IMR-90 (cell line): ENCODE data around the gene TMSB10. TPM values are rescaled to one million over a fixed set of nuclear protein-coding genes. Genes with fewer than 3 reads are reported as not detected.

Source experiments
- ATAC-seq: fragments of 200-7000 bp; cut with Tn5 transposase; 2 replicates; pipeline ENCODE4 v1.9.1; 2020; ENCODE audit warnings: low read depth, mild to moderate bottlenecking, moderate library complexity
- BruUV-seq: library from RNA; stranded (reverse); fragments of 400-500 nt; replicated peaks from 2 replicates; lab custom pipeline; 2021; lab: Mats Ljungman, UMichigan
- CTCF ChIA-PET: fragments of 300-600 bp; formaldehyde crosslinking; extraction: SDS; loops from one replicate; lab custom pipeline; 2021; ENCODE audit warnings: antibody characterized with exemption; lab: Yijun Ruan, JAX
- POLR2A ChIA-PET: fragments of 300-600 bp; sonication (Branson Sonifier 250); formaldehyde crosslinking; loops from one replicate; lab custom pipeline; 2022; ENCODE audit warnings: antibody characterized with exemption; ENCODE audit not compliant: unreplicated experiment; lab: Charles Lee
- DNase-seq: peaks from one replicate; pipeline ENCODE4 v3.0.0; 2013
- H2AFZ ChIP-seq: replicated peaks from 2 replicates; pipeline ENCODE3; 2013; ENCODE audit warnings: low read length, mild to moderate bottlenecking; ENCODE audit not compliant: poor library complexity
- H2AK5ac ChIP-seq: 2 replicates; pipeline ENCODE4 v1.6.1; 2013; ENCODE audit warnings: low read depth, low read length, inconsistent platforms
- H2AK9ac ChIP-seq: replicated peaks from 2 replicates; pipeline ENCODE3; 2013; ENCODE audit warnings: mild to moderate bottlenecking, low read depth, low read length, moderate library complexity; ENCODE audit not compliant: poor library complexity
- H2BK120ac ChIP-seq: 2 replicates; pipeline ENCODE4 v1.6.1; 2013; ENCODE audit warnings: low read depth, low read length, inconsistent platforms
- H2BK15ac ChIP-seq: 3 replicates; pipeline ENCODE4 v1.6.1; 2013; ENCODE audit warnings: low read depth, low read length, inconsistent platforms
- H2BK20ac ChIP-seq: 2 replicates; pipeline ENCODE4 v1.6.1; 2013; ENCODE audit warnings: low read depth, mild to moderate bottlenecking, inconsistent platforms, low read length, moderate library complexity
- H2BK5ac ChIP-seq: 2 replicates; pipeline ENCODE4 v1.6.1; 2013; ENCODE audit warnings: mild to moderate bottlenecking, low read depth, low read length, inconsistent platforms; ENCODE audit not compliant: poor library complexity, severe bottlenecking
- H3K14ac ChIP-seq: replicated peaks from 2 replicates; pipeline ENCODE4 v1.6.1; 2013; ENCODE audit warnings: low read depth, low read length, inconsistent platforms
- H3K18ac ChIP-seq: 2 replicates; pipeline ENCODE4 v1.6.1; 2013; ENCODE audit warnings: low read depth, low read length, control low read depth
- H3K23ac ChIP-seq: 2 replicates; pipeline ENCODE4 v1.6.1; 2013; ENCODE audit warnings: low read depth, low read length, inconsistent platforms
- H3K27ac ChIP-seq: 2 replicates; pipeline ENCODE4 v1.5.1; 2013; ENCODE audit warnings: mild to moderate bottlenecking, control low read depth, low read length; ENCODE audit not compliant: insufficient read depth
- H3K27me3 ChIP-seq: 2 replicates; pipeline ENCODE4 v1.6.1; 2013; ENCODE audit warnings: low read length; ENCODE audit not compliant: control insufficient read depth, insufficient read depth
- H3K36me3 ChIP-seq: 2 replicates; pipeline ENCODE4 v1.6.1; 2013; ENCODE audit warnings: low read length, mixed read lengths; ENCODE audit not compliant: control insufficient read depth, insufficient read depth
- H3K4ac ChIP-seq: 2 replicates; pipeline ENCODE4 v1.6.1; 2013; ENCODE audit warnings: low read depth, low read length, inconsistent platforms
- H3K4me1 ChIP-seq: 2 replicates; pipeline ENCODE4 v1.6.1; 2013; ENCODE audit warnings: low read length, mixed read lengths; ENCODE audit not compliant: control insufficient read depth, insufficient read depth
- H3K4me2 ChIP-seq: 2 replicates; pipeline ENCODE4 v1.6.1; 2013; ENCODE audit warnings: low read depth, mild to moderate bottlenecking, control low read depth, low read length, moderate library complexity
- H3K4me3 ChIP-seq: 2 replicates; pipeline ENCODE4 v1.5.1; 2013; ENCODE audit warnings: low read depth, mild to moderate bottlenecking, control low read depth, low read length, moderate library complexity; ENCODE audit not compliant: insufficient read depth
- H3K56ac ChIP-seq: 2 replicates; pipeline ENCODE4 v1.6.1; 2013; ENCODE audit warnings: low read length, inconsistent platforms; ENCODE audit not compliant: insufficient read depth; ENCODE audit errors: extremely low read depth
- H3K79me1 ChIP-seq, 2 experiments: 2 replicates each; pipeline ENCODE4 v1.6.1; 2013; ENCODE audit warnings: low read length in 2 of 2, inconsistent platforms in 1 of 2, low read depth in 1 of 2
- H3K9ac ChIP-seq: 2 replicates; pipeline ENCODE4 v1.6.1; 2013; ENCODE audit warnings: low read depth, low read length, control low read depth
- H3K9me1 ChIP-seq: 2 replicates; pipeline ENCODE4 v1.6.1; 2013; ENCODE audit warnings: low read length, inconsistent platforms; ENCODE audit not compliant: insufficient read depth
- H3K9me3 ChIP-seq: 2 replicates; pipeline ENCODE4 v1.6.1; 2013; ENCODE audit warnings: low read length; ENCODE audit not compliant: control insufficient read depth, insufficient read depth
- H4K20me1 ChIP-seq: 2 replicates; pipeline ENCODE4 v1.6.1; 2013; ENCODE audit warnings: low read length, inconsistent platforms; ENCODE audit not compliant: insufficient read depth
- H4K5ac ChIP-seq: 2 replicates; pipeline ENCODE4 v1.6.1; 2013; ENCODE audit warnings: mild to moderate bottlenecking, low read depth, low read length, control low read depth
- H4K8ac ChIP-seq, 2 experiments: 2 replicates each; pipeline ENCODE4 v1.6.1; 2013; ENCODE audit warnings: low read depth in 2 of 2, low read length in 2 of 2, control low read depth in 1 of 2, inconsistent platforms in 1 of 2
- H4K91ac ChIP-seq: 2 replicates; pipeline ENCODE4 v1.6.1; 2013; ENCODE audit warnings: low read depth, low read length, inconsistent platforms; ENCODE audit not compliant: insufficient read depth
- MAZ ChIP-seq: IDR thresholded peaks from 2 replicates; pipeline ENCODE4 v1.6.1; 2012; ENCODE audit warnings: low read depth, mild to moderate bottlenecking, low read length, improper control_type of control experiment, moderate library complexity, borderline replicate concordance
- MXI1 ChIP-seq: IDR thresholded peaks from 2 replicates; pipeline ENCODE4 v1.6.1; 2012; ENCODE audit warnings: low read depth, mild to moderate bottlenecking, low read length, moderate library complexity, borderline replicate concordance
- NFE2L2 ChIP-seq: fragments of 150-350 bp; IDR thresholded peaks from 2 replicates; pipeline ENCODE4 v1.6.1; 2016; ENCODE audit warnings: low read depth, mild to moderate bottlenecking, low read length
- RAD21 ChIP-seq: IDR thresholded peaks from 2 replicates; pipeline ENCODE4 v1.6.1; 2012; ENCODE audit warnings: low read length, improper control_type of control experiment
- RFX5 ChIP-seq: IDR thresholded peaks from 2 replicates; pipeline ENCODE4 v1.8.0; 2012; ENCODE audit warnings: low read depth, mild to moderate bottlenecking, low read length, moderate library complexity
- WGBS, 2 experiments: methylation state at CpG; one replicate each; pipeline versions ENCODE4 v1.1.5 to v1.1.7; 2013; ENCODE audit warnings: missing lambda C conversion rate in 2 of 2; ENCODE audit not compliant: insufficient read length in 1 of 2; ENCODE audit errors: extremely low coverage in 2 of 2; 5-methylcytosine and 5-hydroxymethylcytosine counted together
- dilution Hi-C: fragments of 300-500 bp; cut with HindIII; formaldehyde crosslinking; loops from one replicate; pipeline ENCODE4 v1.14.3; 2018; ENCODE audit warnings: low sequenced_read_pairs; ENCODE audit not compliant: unreplicated experiment
- in situ Hi-C: fragments of 300-500 bp; cut with MboI; formaldehyde crosslinking; loops from 3 replicates; pipeline ENCODE4 v1.14.3; 2019; ENCODE audit warnings: low sequenced_read_pairs, inconsistent platforms, mixed read lengths
- intact Hi-C: fragments of 100-400 bp; cut with micrococcal nuclease; formaldehyde crosslinking; loops from 2 replicates; pipeline ENCODE4 v1.10.0; 2022
- polyA plus RNA-seq, 3 experiments: library from polyadenylated mRNA; depleted of rRNA; stranded (reverse); fragments of >200 nt; gene quantifications; 2 replicates each; pipeline ENCODE4 v1.2.3, GENCODE V29; 2012; ENCODE audit warnings: low replicate concordance in 1 of 3
- total RNA-seq: library from RNA; depleted of rRNA; stranded (reverse); fragments of >200 nt; gene quantifications from 2 replicates; pipeline ENCODE4 v1.2.3, GENCODE V29; 2012
- TF ChIP-seq, protein P1 (sequence below): conservative IDR thresholded peaks from 2 replicates; pipeline ENCODE4 v1.5.1; 2012; ENCODE audit warnings: mild to moderate bottlenecking, low read depth, low read length, improper control_type of control experiment

TMSB10 gene
- total and polyA plus RNA-seq, 2 of the 4 experiments (the other 2 are of a cell fraction): 3,620 to 5,527 TPM

DNA sequence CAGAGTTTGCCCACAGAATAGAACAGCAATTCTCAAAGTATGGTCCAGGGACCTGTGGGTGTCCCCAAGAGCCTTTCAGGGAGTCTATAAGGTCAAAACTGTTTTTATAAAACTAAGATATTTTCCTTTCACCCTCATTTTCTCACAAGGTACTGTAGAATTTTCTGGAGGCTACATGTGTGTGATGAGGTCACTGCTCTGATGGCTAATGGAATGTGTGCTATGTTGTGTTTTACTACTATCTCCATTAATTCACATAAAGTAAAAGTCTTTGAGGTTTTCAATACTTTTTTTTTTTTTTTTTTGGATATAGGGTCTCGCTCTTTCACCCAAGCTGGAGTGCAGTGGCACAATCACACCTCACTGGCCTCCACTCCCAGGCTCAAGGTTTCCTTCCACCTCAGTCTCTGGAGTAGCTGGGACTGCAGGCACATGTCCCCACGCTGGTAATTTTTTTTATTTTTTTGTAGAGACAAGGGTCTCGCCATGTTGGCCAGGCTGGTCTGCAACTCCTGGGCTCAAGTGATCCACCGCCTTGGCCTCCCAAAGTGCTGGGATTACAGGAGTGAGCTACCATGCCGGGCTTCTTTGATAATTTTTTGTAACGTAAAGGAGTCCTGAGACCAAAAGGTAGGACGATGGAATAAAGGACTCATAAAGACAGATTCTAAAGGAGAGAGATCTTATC is 26.4 kb upstream of the TMSB10 start (continued):
- no peak for TF ChIP-seq MAZ
- no peak for TF ChIP-seq NFE2L2

DNA sequence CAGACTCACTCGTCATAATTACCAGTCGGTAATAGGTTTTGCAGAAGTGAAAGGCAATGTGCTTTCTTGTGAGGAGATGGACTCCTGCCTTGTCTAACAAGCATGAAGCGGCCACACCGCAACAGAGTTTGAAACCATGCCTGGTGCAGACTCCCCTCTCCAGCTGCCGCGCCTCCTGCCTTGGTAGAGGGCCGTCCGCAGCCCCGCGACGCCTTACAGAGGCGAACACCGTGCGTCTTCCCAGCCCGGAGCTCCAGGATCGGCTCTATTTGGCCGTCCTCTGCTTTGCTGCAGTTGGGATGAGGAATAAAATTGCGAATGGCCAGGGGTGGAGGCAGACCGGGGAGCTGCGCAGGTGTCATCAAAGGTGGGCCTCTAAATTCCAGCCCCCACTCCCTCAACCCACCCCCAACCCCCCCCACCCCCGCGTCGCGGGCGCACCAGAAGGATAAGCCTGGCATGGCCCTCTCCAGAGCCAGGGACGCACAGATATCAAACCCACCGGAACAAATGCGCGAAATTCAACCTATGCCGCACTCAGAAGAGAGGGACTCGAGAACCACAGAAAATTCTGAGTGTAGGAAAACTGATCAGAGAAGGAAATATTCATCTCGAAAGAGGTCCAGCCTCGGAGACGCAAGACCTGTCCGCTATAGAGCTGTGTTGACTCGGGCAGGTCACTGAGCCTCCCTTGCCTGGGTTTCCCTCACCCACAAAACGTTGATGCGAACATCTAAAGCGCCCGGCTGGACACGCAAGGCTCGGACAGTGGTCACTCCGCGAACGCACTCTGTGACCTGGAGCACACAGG is 25.7 kb upstream of the TMSB10 start:
- H3K27me3 ChIP-seq: no peaks in the 10 kb centered on the region
- intact Hi-C loops (loop anchor here (2.0 kb wide), 1 partner anchor 249 kb away; no protein-coding TSS in a partner anchor), in situ Hi-C loops (loop anchor here (5.0 kb wide), 1 partner anchor 387 kb away; no protein-coding TSS in a partner anchor), dilution Hi-C loops (no loop called here)
- H3K4me3 ChIP-seq: peak overlapping the region; percentile 91
- H3K9ac ChIP-seq: peak overlapping the region; percentile 84
- ChIA-PET CTCF (interaction anchor here (1.0 kb wide), 1 partner anchor 15 kb away, joined by 3 read pairs; no protein-coding TSS in a partner anchor), POLR2A (no interaction called here)
- peak overlapping the region; percentile 88; the same call in 2 of the 3 replicates for H2BK15ac ChIP-seq
- 17% methylated on average over 6 of the region's 45 CpGs; no CpG with 5 or more reads in 1 of the 2 experiments for WGBS, 2 experiments
- DNase-seq (no peak), ATAC-seq (0 out of 2 replicates have a peak, but pooled peaks have one; percentile 1)
- peak overlapping the region; percentile 90 for H2AK9ac ChIP-seq
- H3K4ac ChIP-seq: peak overlapping the region; percentile 63
- no peaks in the 10 kb centered on the region for H3K9me3 ChIP-seq
- H3K18ac ChIP-seq: peak overlapping the region; percentile 66
- H3K23ac ChIP-seq: peak overlapping the region; percentile 84
- no peaks in the 10 kb centered on the region for H4K20me1 ChIP-seq
- H4K91ac ChIP-seq: peak overlapping the region; percentile 62
- H3K4me1 ChIP-seq: peaks cover 13% of the 10 kb centered on the region
- peak overlapping the region; percentile 56; the same call in 1 of the 2 replicates for H4K5ac ChIP-seq
- H2AFZ ChIP-seq: peak overlapping the region; percentile 95
- peak overlapping the region; percentile 78 for H3K27ac ChIP-seq
- peak overlapping the region; percentile 82; the same call in 1 of the 2 replicates for H3K56ac ChIP-seq
- peaks cover 22 to 45% of the 10 kb centered on the region in 2 experiments; a peak in 3 of 4 replicates for H3K79me1 ChIP-seq
- TF ChIP-seq RAD21: no peak
- no peak for TF ChIP-seq RFX5
- no peak for TF ChIP-seq MXI1
- TF ChIP-seq, protein P1, sequence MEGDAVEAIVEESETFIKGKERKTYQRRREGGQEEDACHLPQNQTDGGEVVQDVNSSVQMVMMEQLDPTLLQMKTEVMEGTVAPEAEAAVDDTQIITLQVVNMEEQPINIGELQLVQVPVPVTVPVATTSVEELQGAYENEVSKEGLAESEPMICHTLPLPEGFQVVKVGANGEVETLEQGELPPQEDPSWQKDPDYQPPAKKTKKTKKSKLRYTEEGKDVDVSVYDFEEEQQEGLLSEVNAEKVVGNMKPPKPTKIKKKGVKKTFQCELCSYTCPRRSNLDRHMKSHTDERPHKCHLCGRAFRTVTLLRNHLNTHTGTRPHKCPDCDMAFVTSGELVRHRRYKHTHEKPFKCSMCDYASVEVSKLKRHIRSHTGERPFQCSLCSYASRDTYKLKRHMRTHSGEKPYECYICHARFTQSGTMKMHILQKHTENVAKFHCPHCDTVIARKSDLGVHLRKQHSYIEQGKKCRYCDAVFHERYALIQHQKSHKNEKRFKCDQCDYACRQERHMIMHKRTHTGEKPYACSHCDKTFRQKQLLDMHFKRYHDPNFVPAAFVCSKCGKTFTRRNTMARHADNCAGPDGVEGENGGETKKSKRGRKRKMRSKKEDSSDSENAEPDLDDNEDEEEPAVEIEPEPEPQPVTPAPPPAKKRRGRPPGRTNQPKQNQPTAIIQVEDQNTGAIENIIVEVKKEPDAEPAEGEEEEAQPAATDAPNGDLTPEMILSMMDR: no peak
- H3K36me3 ChIP-seq: no peaks in the 10 kb centered on the region
- H2AK5ac ChIP-seq: peak overlapping the region; percentile 35; the same call in 1 of the 2 replicates
- peak overlapping the region; percentile 46 to 82 for H4K8ac ChIP-seq
- BruUV-seq: no TSS peak
- H2BK120ac ChIP-seq: peak overlapping the region; percentile 68
- H2BK20ac ChIP-seq: peak overlapping the region; percentile 50; the same call in 1 of the 2 replicates
- H3K4me2 ChIP-seq: peak overlapping the region; percentile 89
- H2BK5ac ChIP-seq: peak overlapping the region; percentile 22
- H3K14ac ChIP-seq: peak overlapping the region; percentile 71
- H3K9me1 ChIP-seq: peaks cover 5% of the 10 kb centered on the region; the same call in 1 of the 2 replicates
